NCI-H1417 treated with DMSO at 0.1 percent for 48 hours (cell line): Measurements from ENCODE around the gene CYP3A4.
"Not testable (repeated sequence)": the region's sequence is repeated elsewhere in the genome, so short reads cannot be mapped to it uniquely, and the experiment has no call there.

Source experiments
- DNase-seq: peaks from one replicate; lab custom pipeline; 2025; lab: John Stamatoyannopoulos, UW

Gene CYP3A4

GRCh38 chr7:99792967-99793366 lies 9.0 kb upstream of the CYP3A4 start:
- no peak for DNase-seq

- no peak for DNase-seq
These were observed 7.8 kb upstream of the CYP3A4 start for GRCh38 chr7:99791667-99792369.

GRCh38 chr7:99791021-99791420 lies 7.0 kb upstream of the CYP3A4 start:
- no peak for DNase-seq

- no peak for DNase-seq
These were observed 6.4 kb upstream of the CYP3A4 start for GRCh38 chr7:99790407-99790806.

GRCh38 chr7:99789441-99790070 lies 5.6 kb upstream of the CYP3A4 start:
- no peak for DNase-seq

- no peak for DNase-seq
These were observed 4.6 kb upstream of the CYP3A4 start for GRCh38 chr7:99788554-99788953.

GRCh38 chr7:99786726-99787335 lies 2.8 kb upstream of the CYP3A4 start:
- DNase-seq: no peak

GRCh38 chr7:99785654-99786053 lies 1.7 kb upstream of the CYP3A4 start:
- DNase-seq: not testable (repeated sequence)

- no peak for DNase-seq
These were observed 1.7 kb downstream of the CYP3A4 start for GRCh38 chr7:99782012-99782953.

- no peak for DNase-seq
These were observed 3.4 kb downstream of the CYP3A4 start for GRCh38 chr7:99780588-99780987.

- DNase-seq: no peak
These were observed 4.0 kb downstream of the CYP3A4 start for GRCh38 chr7:99779949-99780348.

GRCh38 chr7:99778880-99779279 lies 5.1 kb downstream of the CYP3A4 start:
- no peak for DNase-seq

- DNase-seq: not testable (repeated sequence)
These were observed 10.6 kb downstream of the CYP3A4 start for GRCh38 chr7:99773395-99773794.

GRCh38 chr7:99772565-99772964 lies 11.4 kb downstream of the CYP3A4 start:
- no peak for DNase-seq

- not testable (repeated sequence) for DNase-seq
These were observed 14.5 kb downstream of the CYP3A4 start for GRCh38 chr7:99769494-99769893.

- no peak for DNase-seq
These were observed 15.5 kb downstream of the CYP3A4 start for GRCh38 chr7:99768471-99768870.

GRCh38 chr7:99767662-99768061 lies 16.3 kb downstream of the CYP3A4 start:
- no peak for DNase-seq

GRCh38 chr7:99766484-99767099 lies 17.4 kb downstream of the CYP3A4 start:
- no peak for DNase-seq

GRCh38 chr7:99764478-99764877 lies 19.5 kb downstream of the CYP3A4 start:
- no peak for DNase-seq

GRCh38 chr7:99762680-99763327 lies 21.2 kb downstream of the CYP3A4 start:
- no peak for DNase-seq

- DNase-seq: no peak
These were observed 28.9 kb downstream of the CYP3A4 start for GRCh38 chr7:99755085-99755484.
